IPS-18a (cell line): ENCODE data around the gene MYORG.
"Not testable (repeated sequence)": the region's sequence is repeated elsewhere in the genome, so short reads cannot be mapped to it uniquely, and the experiment has no call there.

ENCODE experiments used
- H3K27ac ChIP-seq: one replicate; pipeline ENCODE4 v1.5.1; 2013; ENCODE audit warnings: low read length
- H3K27me3 ChIP-seq: one replicate; pipeline ENCODE4 v1.6.1; 2013; ENCODE audit warnings: mild to moderate bottlenecking, low read length; ENCODE audit not compliant: control insufficient read depth, insufficient read depth
- H3K36me3 ChIP-seq: one replicate; pipeline ENCODE4 v1.6.1; 2013; ENCODE audit warnings: low read depth, low read length; ENCODE audit not compliant: control insufficient read depth
- H3K4me1 ChIP-seq: one replicate; pipeline ENCODE4 v1.6.1; 2013; ENCODE audit warnings: low read depth, low read length; ENCODE audit not compliant: control insufficient read depth
- H3K4me3 ChIP-seq: one replicate; pipeline ENCODE4 v1.5.1; 2013; ENCODE audit warnings: low read length
- H3K9ac ChIP-seq: one replicate; pipeline ENCODE4 v1.6.1; 2013; ENCODE audit warnings: mild to moderate bottlenecking, low read length, moderate library complexity
- H3K9me3 ChIP-seq: one replicate; pipeline ENCODE4 v1.6.1; 2013; ENCODE audit warnings: low read depth, low read length; ENCODE audit not compliant: control insufficient read depth

The MYORG gene

DNA sequence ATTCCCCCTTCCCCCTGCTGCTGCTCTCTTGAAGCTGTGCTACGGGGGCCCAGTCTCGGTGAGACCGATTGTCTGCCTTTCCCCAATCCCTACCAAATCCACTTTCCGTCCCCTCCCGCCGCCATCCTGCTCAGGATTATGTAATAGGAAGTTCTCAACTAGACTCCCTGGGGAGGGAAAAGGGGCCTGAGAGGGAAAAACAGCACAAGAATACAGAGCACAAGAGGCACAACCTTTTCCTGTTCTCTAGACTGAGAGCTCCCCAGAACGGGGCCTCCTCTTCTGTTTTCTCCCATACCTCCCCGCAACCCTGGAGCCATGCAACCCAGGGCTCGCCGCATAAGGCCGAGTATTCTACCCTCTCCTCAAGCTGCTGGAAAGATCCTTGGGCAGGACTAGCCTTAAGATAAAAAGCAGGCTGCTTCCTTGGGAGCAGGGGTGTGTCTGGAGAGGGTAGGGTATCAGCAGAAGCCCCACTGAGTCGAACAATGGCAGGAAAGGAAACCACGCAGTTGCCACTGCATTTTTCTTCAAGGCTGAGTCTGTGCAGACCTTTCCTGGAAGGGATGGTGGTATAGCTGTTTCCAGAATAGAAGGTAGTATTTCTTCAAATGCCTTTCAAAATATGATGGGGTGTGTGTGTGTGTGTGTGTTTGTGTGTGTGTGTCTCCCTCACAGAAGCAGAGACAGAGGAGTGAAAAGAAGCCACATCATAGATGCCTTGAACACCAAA, 12.9 kb downstream of the MYORG start:
- Histone ChIP-seq H3K27ac (no peak overlapping the region), H3K4me1 (peaks cover 22% of the 10 kb centered on the region), H3K36me3 (no peaks in the 10 kb centered on the region), H3K4me3 (peak overlapping the region; percentile 49), H3K9me3 (no peaks in the 10 kb centered on the region), H3K27me3 (peaks cover 3% of the 10 kb centered on the region), H3K9ac (peak overlapping the region; percentile 20)

DNA sequence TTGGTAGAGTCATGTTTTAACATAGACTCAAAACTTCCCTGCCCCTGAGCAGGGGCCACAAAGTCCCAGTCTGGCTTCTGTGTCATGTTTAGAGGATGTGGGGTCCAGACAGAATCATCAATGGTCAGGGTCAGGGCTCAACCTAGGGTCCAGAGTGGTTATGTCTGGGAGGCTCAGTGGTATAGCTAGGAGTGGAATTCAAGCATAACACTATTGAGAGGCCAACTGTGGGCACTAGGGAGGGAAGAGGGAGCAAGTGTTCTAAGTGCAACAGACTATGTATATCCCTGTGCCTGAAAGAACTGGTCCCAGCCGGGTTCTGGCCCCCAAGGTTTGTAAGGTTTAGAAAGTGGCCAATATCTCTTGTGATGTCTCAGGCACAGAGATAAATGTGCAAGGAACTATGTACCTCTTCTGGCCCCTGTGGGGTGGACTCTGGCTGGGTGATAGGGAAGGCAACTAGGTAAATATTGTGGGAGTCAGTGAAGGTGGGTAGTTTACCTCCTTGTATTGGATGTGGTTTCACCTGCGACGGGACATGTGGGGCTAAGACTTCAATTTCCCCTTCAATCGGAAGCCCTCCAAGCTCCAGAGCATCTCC, 14.0 kb downstream of the MYORG start:
- Histone ChIP-seq H3K4me1 (peaks cover 22% of the 10 kb centered on the region), H3K9me3 (no peaks in the 10 kb centered on the region), H3K9ac (no peak overlapping the region), H3K27me3 (peaks cover 3% of the 10 kb centered on the region), H3K36me3 (no peaks in the 10 kb centered on the region), H3K4me3 (peak overlapping the region; percentile 49), H3K27ac (no peak overlapping the region)

DNA sequence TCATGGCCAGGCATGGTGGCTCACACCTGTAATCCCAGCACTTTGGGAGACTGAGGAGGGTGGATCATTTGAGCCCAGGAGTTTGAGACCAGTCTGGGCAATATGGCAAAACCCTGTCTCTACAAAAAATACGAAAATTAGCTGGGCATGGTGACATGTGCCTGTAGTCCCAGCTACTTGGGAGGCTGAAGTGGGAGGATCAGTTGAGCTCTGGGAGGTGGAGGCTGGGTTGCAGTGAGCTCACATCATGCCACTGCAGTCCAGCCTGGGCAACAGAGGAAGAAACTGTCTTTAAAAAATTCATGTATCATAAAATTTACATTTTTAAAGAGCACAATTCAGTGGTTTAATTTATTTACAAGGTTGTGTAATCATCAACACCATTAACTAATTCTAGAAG, 23.7 kb downstream of the MYORG start:
- not testable (repeated sequence) for H3K4me3 ChIP-seq, H3K9me3 ChIP-seq, H3K36me3 ChIP-seq, H3K27ac ChIP-seq, H3K27me3 ChIP-seq, H3K9ac ChIP-seq, H3K4me1 ChIP-seq

DNA sequence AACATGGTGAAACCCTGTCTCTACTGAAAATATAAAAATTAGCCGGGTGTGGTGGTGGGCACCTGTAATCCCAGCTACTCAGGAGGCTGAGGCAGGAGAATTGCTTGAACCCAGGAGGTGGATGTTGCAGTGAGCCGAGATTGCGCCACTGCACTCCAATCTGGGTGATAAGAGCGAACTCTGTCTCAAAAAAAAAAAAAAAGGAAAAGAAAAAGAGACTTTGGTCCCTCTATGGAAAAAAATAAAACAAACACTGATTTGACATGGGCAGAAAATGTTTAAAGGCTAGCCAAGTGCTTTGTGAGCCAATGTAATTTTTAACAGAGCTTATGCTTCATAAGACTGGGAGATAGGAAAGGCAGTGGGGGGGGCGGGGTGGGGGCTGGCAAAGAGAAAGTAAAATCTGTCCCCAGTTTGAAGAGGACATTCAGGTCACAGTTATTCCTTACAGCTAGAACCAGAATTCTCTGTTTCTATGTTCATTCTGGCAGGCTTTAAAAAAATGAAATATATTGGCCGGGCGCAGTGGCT, 24.5 kb downstream of the MYORG start:
- not testable (repeated sequence) for H3K36me3 ChIP-seq, H3K27me3 ChIP-seq, H3K4me3 ChIP-seq, H3K4me1 ChIP-seq, H3K9ac ChIP-seq, H3K9me3 ChIP-seq, H3K27ac ChIP-seq

DNA sequence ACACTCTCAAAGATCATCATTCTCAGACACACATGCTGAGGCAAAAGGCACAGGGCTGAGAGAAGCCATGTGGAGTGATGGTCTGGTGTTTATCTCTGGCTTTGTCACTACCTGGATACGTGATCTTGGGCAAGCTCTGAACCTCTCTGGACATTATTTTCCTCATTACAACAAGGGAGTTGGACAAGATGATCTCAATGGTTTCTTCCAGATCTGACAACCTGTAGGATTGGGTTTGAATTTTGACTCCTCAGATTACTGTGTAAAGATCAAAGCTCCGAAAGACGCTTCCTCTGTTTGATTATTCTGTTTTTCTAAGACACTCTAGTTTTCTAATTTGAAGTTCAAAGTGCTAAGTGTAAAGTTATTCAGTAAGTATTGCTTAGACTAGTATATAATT, 27.4 kb downstream of the MYORG start:
- Histone ChIP-seq H3K4me3 (no peak overlapping the region), H3K36me3 (no peaks in the 10 kb centered on the region), H3K4me1 (no peaks in the 10 kb centered on the region), H3K9me3 (no peaks in the 10 kb centered on the region), H3K9ac (no peak overlapping the region), H3K27ac (no peak overlapping the region), H3K27me3 (no peaks in the 10 kb centered on the region)

DNA sequence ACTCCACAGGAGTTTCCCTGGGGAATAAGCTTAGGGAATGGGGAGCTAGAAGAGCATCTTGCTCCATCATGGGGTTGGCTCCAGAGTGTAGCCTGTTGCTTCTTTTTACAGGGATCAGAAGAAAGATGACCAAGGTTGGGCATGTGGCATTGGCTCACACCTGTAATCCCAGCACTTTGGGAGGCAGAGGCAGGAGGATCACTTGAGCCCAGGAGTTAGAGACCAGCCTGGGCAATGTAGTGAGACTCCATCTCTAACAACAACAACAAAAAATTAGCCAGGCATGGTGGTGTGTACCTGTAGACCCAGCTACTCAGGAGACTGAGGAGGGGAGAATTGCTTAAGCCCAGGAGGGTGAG, 28.9 kb downstream of the MYORG start:
- Histone ChIP-seq H3K9ac (no peak overlapping the region), H3K4me3 (no peak overlapping the region), H3K27ac (no peak overlapping the region), H3K9me3 (no peaks in the 10 kb centered on the region), H3K27me3 (no peaks in the 10 kb centered on the region), H3K36me3 (no peaks in the 10 kb centered on the region), H3K4me1 (no peaks in the 10 kb centered on the region)

DNA sequence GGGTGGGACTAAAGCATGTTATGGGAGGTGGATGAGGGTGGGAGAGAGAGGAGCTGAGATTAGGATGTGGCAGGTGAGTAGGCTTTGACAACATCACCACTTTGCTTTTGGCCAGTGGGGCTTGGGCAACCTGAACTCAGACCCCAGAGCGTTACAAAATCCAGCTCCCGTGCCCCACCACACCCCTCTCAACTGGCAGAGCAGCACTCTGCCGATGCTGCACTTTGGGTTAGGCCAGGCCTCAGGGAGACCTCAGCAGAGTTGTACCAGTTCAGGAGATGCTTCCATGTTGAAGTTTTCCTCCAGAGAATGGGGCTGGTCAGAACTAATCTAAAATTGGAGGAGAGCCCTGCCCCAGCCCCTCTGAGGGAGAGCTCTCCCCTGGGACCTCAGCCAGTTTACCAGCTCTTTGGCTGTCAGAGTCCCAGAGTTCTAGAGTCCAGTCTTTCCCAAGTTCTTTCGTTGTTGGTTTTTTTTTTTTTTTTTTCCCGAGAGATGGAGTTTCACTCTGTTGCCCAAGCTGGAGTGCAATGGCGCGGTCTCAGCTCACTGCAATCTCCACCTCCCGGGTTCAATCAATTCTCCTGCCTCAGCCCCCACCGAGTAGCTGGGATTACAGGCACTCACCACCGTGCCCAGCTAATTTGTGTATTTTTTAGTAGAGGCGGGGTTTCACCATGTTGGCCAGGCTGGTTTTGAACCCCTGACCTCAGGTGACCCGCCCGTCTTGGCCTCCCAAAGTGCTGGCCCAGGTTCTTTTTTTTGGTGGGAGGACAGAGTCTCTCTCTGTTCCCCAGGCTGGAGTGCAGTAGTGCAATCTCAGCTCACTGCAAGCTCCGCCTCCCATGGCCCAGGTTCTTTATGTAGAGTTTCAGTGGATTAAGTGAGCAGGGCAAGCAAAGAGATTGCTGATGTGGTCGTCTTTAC, 29.6 kb downstream of the MYORG start:
- Histone ChIP-seq H3K9me3 (no peaks in the 10 kb centered on the region), H3K27me3 (no peaks in the 10 kb centered on the region), H3K4me1 (no peaks in the 10 kb centered on the region), H3K4me3 (no peak overlapping the region), H3K36me3 (no peaks in the 10 kb centered on the region), H3K27ac (no peak overlapping the region), H3K9ac (no peak overlapping the region)

DNA sequence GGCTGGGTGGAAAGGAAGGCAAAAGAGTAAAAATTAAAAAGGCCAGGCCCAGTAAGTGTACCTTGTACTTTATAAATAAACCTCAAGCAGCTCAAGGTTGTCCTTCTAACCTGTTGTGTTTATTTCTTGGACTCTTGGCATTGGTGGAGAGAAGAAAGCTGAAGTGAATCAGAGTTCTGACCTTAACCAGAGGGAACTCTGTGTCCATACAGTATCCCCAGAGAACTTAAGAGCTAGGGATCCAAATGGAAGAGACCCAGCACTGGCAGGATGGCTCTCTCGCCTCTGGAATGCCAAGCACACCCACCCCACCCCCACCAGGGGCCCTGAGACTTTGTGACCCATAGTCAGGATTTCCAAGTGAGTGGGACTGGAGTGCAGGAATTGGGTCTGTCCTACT, 33.1 kb downstream of the MYORG start:
- H3K9ac ChIP-seq: no peak overlapping the region
- H3K9me3 ChIP-seq: no peaks in the 10 kb centered on the region
- H3K4me1 ChIP-seq: no peaks in the 10 kb centered on the region
- H3K4me3 ChIP-seq: no peak overlapping the region
- no peaks in the 10 kb centered on the region for H3K27me3 ChIP-seq
- peaks cover 8% of the 10 kb centered on the region for H3K36me3 ChIP-seq
- H3K27ac ChIP-seq: no peak overlapping the region

DNA sequence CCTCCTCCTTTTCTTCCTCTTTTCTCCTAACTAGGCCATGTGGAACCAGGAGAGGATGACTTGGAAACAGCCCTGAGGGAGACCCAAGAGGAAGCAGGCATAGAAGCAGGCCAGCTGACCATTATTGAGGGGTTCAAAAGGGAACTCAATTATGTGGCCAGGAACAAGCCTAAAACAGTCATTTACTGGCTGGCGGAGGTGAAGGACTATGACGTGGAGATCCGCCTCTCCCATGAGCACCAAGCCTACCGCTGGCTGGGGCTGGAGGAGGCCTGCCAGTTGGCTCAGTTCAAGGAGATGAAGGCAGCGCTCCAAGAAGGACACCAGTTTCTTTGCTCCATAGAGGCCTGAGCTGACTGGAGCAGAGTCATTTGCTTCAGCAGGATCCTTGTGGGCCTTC, 33.6 kb downstream of the MYORG start:
- Histone ChIP-seq H3K9ac (no peak overlapping the region), H3K4me1 (no peaks in the 10 kb centered on the region), H3K27ac (no peak overlapping the region), H3K4me3 (no peak overlapping the region), H3K27me3 (no peaks in the 10 kb centered on the region), H3K9me3 (no peaks in the 10 kb centered on the region), H3K36me3 (peaks cover 10% of the 10 kb centered on the region)

DNA sequence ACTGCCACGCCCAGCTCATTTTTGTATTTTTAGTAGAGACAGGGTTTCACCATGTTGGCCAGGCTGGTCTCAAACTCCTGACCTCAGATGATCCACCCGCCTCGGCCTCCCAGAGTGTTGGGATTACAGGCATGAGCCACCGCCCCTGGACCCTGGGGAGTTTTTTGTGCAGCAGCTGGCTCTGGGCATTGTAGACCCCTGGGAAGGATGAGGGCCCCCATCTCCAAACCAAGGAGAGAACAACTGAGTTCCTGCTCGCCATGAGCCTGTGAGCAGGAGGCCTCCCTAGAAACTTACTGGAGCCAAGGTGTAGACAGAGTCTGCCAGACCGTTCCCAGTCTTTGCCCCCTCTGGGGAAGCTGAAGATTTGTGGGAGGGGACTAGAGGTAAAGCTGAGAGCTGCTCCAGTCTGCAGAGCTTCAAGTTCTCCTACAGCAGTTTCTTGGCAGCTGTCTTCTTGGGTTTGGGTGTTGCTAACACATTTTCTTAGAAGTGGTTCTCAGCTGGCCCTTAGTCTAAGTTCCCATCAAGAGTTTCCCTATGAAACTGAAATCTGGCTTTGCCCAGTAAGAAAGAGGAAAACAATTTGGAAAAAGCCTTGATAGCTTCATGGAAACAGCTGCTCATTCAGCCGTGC, 34.9 kb downstream of the MYORG start:
- no peak overlapping the region for H3K27ac ChIP-seq
- peaks cover 10% of the 10 kb centered on the region for H3K36me3 ChIP-seq
- no peaks in the 10 kb centered on the region for H3K27me3 ChIP-seq
- H3K4me3 ChIP-seq: no peak overlapping the region
- no peaks in the 10 kb centered on the region for H3K9me3 ChIP-seq
- no peaks in the 10 kb centered on the region for H3K4me1 ChIP-seq
- H3K9ac ChIP-seq: no peak overlapping the region

DNA sequence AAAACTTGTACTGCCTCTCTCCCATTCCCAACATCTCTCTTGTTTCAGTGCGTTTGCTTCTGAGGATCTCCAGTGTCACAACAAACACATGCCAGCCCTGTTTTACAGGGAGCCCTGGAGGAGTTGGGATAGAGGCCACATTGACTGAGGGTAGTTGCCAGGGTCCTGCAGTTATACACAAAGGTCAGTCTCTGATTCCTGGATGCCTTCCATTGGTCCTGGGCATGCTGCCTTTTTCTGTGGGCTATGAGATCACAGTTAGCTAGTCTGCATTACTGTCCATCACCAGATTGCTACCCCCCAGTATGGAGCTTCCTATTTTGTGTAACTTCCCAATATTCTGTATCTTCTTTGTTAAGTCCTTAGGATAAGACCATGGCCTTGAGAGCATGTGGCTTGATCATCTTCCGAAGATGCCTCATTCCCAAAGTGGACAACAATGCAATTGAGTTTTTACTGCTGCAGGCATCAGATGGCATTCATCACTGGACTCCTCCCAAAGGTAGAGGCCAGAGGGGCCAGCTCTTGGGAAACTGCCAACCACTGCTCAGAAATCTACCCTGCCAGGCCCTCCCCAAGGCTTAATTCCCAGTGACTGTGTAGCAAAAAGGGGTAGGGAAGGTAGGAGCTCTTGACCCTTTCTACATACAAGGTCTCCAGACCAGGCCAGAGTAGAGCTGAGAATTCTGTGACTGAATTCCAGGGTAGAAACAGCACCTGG, 37.9 kb downstream of the MYORG start:
- Histone ChIP-seq H3K9ac (no peak overlapping the region), H3K9me3 (no peaks in the 10 kb centered on the region), H3K4me3 (no peak overlapping the region), H3K27ac (no peak overlapping the region), H3K27me3 (no peaks in the 10 kb centered on the region), H3K36me3 (peaks cover 10% of the 10 kb centered on the region), H3K4me1 (peaks cover 11% of the 10 kb centered on the region)
